Heart left ventricle (tissue), 16 donors: ENCODE results near the gene SND1. TPM values are rescaled to one million over a fixed set of nuclear protein-coding genes. Genes with fewer than 3 reads are reported as not detected.
"Not testable (repeated sequence)": the region's sequence is repeated elsewhere in the genome, so short reads cannot be mapped to it uniquely, and the experiment has no call there.

Source experiments
- ATAC-seq, 4 donors: fragments of 200-7000 bp; cut with Tn5 transposase; one replicate each; pipeline ENCODE4 v1.9.1; 2020 to 2022; ENCODE audit warnings: moderate library complexity in 4 of 4, mild to moderate bottlenecking in 3 of 4, moderate number of reproducible peaks in 1 of 4
- DNase-seq, 5 donors: peaks; one replicate each; pipeline ENCODE4 v3.0.0-alpha.2; 2020
- H3K27ac ChIP-seq, 12 donors: fragments of 200-600 bp; sonication (generic) in 4 of 12; one replicate each; pipeline versions ENCODE4 v1.5.0 to v1.8.0; 2016 to 2022; ENCODE audit warnings: mild to moderate bottlenecking in 2 of 12
- H3K27me3 ChIP-seq, 9 donors: fragments of 200-600 bp; sonication (generic) in 2 of 9; one replicate each; pipeline versions ENCODE4 v1.5.1 to v1.8.0; 2016 to 2022; ENCODE audit warnings: mild to moderate bottlenecking in 3 of 9
- H3K36me3 ChIP-seq, 9 donors: fragments of 200-600 bp; sonication (generic) in 2 of 9; one replicate each; pipeline versions ENCODE4 v1.5.0 to v1.8.0; 2018 to 2022; ENCODE audit warnings: mild to moderate bottlenecking in 2 of 9
- H3K4me1 ChIP-seq, 12 donors: fragments of 200-600 bp; sonication (generic) in 4 of 12; one replicate each; pipeline versions ENCODE4 v1.5.0 to v1.8.0; 2016 to 2022; ENCODE audit warnings: mild to moderate bottlenecking in 3 of 12
- H3K4me3 ChIP-seq, 12 donors: fragments of 200-600 bp; sonication (generic) in 4 of 12; one replicate each; pipeline versions ENCODE4 v1.5.0 to v1.8.0; 2017 to 2022; ENCODE audit warnings: mild to moderate bottlenecking in 9 of 12, moderate library complexity in 4 of 12
- H3K9me3 ChIP-seq, 12 donors: fragments of 200-600 bp; sonication (generic) in 4 of 12; one replicate each; pipeline versions ENCODE4 v1.5.0 to v1.8.0; 2016 to 2022; ENCODE audit warnings: mild to moderate bottlenecking in 1 of 12
- CTCF ChIP-seq, 12 donors: fragments of 200-600 bp; sonication (generic) in 4 of 12; IDR thresholded peaks; one replicate each; pipeline versions ENCODE4 v1.5.0 to v1.8.0; 2018 to 2022; ENCODE audit warnings: antibody characterized with exemption in 12 of 12, mild to moderate bottlenecking in 5 of 12
- POLR2A ChIP-seq, 2 donors: fragments of 450-650 bp; IDR thresholded peaks; one replicate each; pipeline ENCODE4 v1.6.1; 2017; ENCODE audit warnings: antibody characterized with exemption in 2 of 2, mild to moderate bottlenecking in 2 of 2, moderate library complexity in 2 of 2
- WGBS, 4 donors: extraction: QIAGEN DNeasy Blood & Tissue Kit in 2 of 4; methylation state at CpG; one replicate each; pipeline versions ENCODE4 v1.1.5 to v1.1.7; 2013 to 2018; 5-methylcytosine and 5-hydroxymethylcytosine counted together
- intact Hi-C, 10 donors: fragments of 100-400 bp; cut with DNase I; formaldehyde crosslinking; loops; one replicate each; pipeline versions ENCODE4 v1.11.1 to v1.14.2; 2022
- polyA plus RNA-seq, 2 donors: library from polyadenylated mRNA; stranded (reverse); fragments of 200-250 nt; gene quantifications; one replicate each; pipeline ENCODE4 v1.2.3, GENCODE V29; 2013
- total RNA-seq, 9 donors: library from RNA; depleted of rRNA in 2 of 9; stranded (reverse); fragments of >200 nt in 2 of 9; fragmentation: NEBNext Ultra II Directional in 3 of 9; extraction: Animal tissue kit (Norgen Biotek cat#: 25700) in 3 of 9; gene quantifications; one replicate each; pipeline versions ENCODE4 v1.1.0 to v1.2.4, GENCODE V29; 2016 to 2023
- donor health status: ischemic (EF 13 %, LVEDD 7.1; RV severe dilation, severe dysfunction).
- donor health status: healthy with polysubstance abuse.
- donor health status: DM: no; HTN: yes; CAD: no.
- donor health status: DM: no; HTN: no; CAD: no.
- donor health status: ischemic (EF 25% LVEDD 6.9; RV normal size, moderate dysfunction).
- donor health status: ischemic (EF 25% LVEDD 5.7; RV mildly dilated, moderate dysfunction).
- donor health status: healthy.
- donor health status: DM: yes; HTN: yes; CAD: no.
- donor health status: ischemic (EF 35%, LVEDD 5.7; RV mildly dilated, moderate dysfunction).
- donor health status: nonischemic (EF 11% LVEDD 7.7; RV severe dilation, severe dysfunction).
- donor health status: DM: yes; HTN: yes; CAD: no.
- donor health status: PGD.
- donor health status: ischemic (EF 29% LVEDD 5.4; RV normal size, mild dysfunction).
- donor health status: nonischemic (EF 23%, LVEDD 6.1; RV moderate dilation, normal function).

The SND1 gene
- total and polyA plus RNA-seq, 11 donors = 45.6 to 115 (median 76.3) TPM

GRCh38 chr7:127835679-127836078 lies 183.7 kb downstream of the SND1 start:
- H3K27ac ChIP-seq = no peak overlapping the region
- H3K27me3 ChIP-seq = no peaks in the 10 kb centered on the region
- H3K4me1 ChIP-seq = peaks cover 0 to 15% (median 0%) of the 10 kb centered on the region in 12 donors
- H3K9me3 ChIP-seq = peaks cover 0 to 17% (median 0%) of the 10 kb centered on the region in 12 donors
- intact Hi-C loops = no loop called here
- 98% methylated on average over 4 of the region's 4 CpGs for WGBS, 4 donors
- no peaks in the 10 kb centered on the region for H3K36me3 ChIP-seq
- no peak for DNase-seq
- no peak for ATAC-seq
- TF ChIP-seq POLR2A (IDR thresholded peaks at IDR 0.05) = no peak
- no peak for TF ChIP-seq CTCF (IDR thresholded peaks at IDR 0.05)
- no peak overlapping the region for H3K4me3 ChIP-seq

- H3K36me3 ChIP-seq, H3K27ac ChIP-seq, intact Hi-C loops, DNase-seq, H3K4me3 ChIP-seq, H3K27me3 ChIP-seq, ATAC-seq: not testable (repeated sequence)
- 89 to 96% (median 90%) methylated on average over 7 of the region's 7 CpGs for WGBS, 4 donors
- peaks cover 0 to 17% (median 0%) of the 10 kb centered on the region in 12 donors for H3K9me3 ChIP-seq
- peaks cover 0 to 12% (median 0%) of the 10 kb centered on the region in 12 donors for H3K4me1 ChIP-seq
Observed at GRCh38 chr7:127837816-127838410, 185.9 kb downstream of the SND1 start.

- ATAC-seq = peak in 1 of 4 donors; percentile 37
- TF ChIP-seq POLR2A (IDR thresholded peaks at IDR 0.05) = no peak
- no peak for TF ChIP-seq CTCF (IDR thresholded peaks at IDR 0.05)
- no peaks in the 10 kb centered on the region for H3K27me3 ChIP-seq
- peaks cover 0 to 10% (median 1%) of the 10 kb centered on the region in 12 donors for H3K4me1 ChIP-seq
- H3K36me3 ChIP-seq = peaks cover 0 to 9% (median 0%) of the 10 kb centered on the region in 9 donors
- no peak overlapping the region for H3K27ac ChIP-seq
- peaks cover 0 to 17% (median 0%) of the 10 kb centered on the region in 12 donors for H3K9me3 ChIP-seq
- peak overlapping the region in 4 of 12 donors; percentile 11 to 33 (median 22) for H3K4me3 ChIP-seq
- DNase-seq = no peak
- WGBS, 4 donors = 66 to 71% (median 67%) methylated on average over 10 of the region's 10 CpGs
- intact Hi-C loops = no loop called here
Observed at GRCh38 chr7:127838816-127839415, 186.9 kb downstream of the SND1 start.

GRCh38 chr7:127840226-127840951 lies 188.4 kb downstream of the SND1 start:
- DNase-seq = no peak
- H3K9me3 ChIP-seq = peaks cover 0 to 17% (median 0%) of the 10 kb centered on the region in 12 donors
- H3K27ac ChIP-seq = no peak overlapping the region
- H3K4me3 ChIP-seq = no peak overlapping the region
- WGBS, 4 donors = 96 to 97% (median 97%) methylated on average over 6 of the region's 6 CpGs
- no peak for ATAC-seq
- TF ChIP-seq POLR2A (IDR thresholded peaks at IDR 0.05) (no peak), CTCF (IDR thresholded peaks at IDR 0.05) (no peak)
- no peaks in the 10 kb centered on the region for H3K27me3 ChIP-seq
- H3K36me3 ChIP-seq = peaks cover 0 to 13% (median 0%) of the 10 kb centered on the region in 9 donors
- intact Hi-C loops = no loop called here
- H3K4me1 ChIP-seq = peaks cover 4 to 24% (median 14%) of the 10 kb centered on the region in 12 donors
